OCI-LY1 (cell line): ENCODE data around the gene FAAH.

Source experiments
- H2AFZ ChIP-seq: fragments of 200-600 bp; sonication (generic), shearing (Covaris generic); 2 replicates; pipeline ENCODE4 v1.6.0; 2014; ENCODE audit warnings: antibody characterized with exemption, mild to moderate bottlenecking, low read length
- H3F3A ChIP-seq: fragments of 200-600 bp; sonication (generic), shearing (Covaris generic); 2 replicates; pipeline ENCODE4 v1.6.0; 2014; ENCODE audit warnings: mild to moderate bottlenecking, antibody characterized with exemption, low read length, moderate library complexity; ENCODE audit not compliant: insufficient read depth
- H3K27ac ChIP-seq: fragments of 200-600 bp; sonication (generic); 2 replicates; pipeline ENCODE4 v1.5.1; 2014; ENCODE audit warnings: low read length, mixed run types, mild to moderate bottlenecking, low read depth; ENCODE audit not compliant: poor library complexity, severe bottlenecking
- H3K27me3 ChIP-seq: fragments of 200-600 bp; sonication (generic); 2 replicates; pipeline ENCODE4 v1.6.0; 2014; ENCODE audit warnings: antibody characterized with exemption, mild to moderate bottlenecking, low read length, moderate library complexity; ENCODE audit not compliant: insufficient read depth
- H3K36me3 ChIP-seq: fragments of 200-600 bp; sonication (generic); 2 replicates; pipeline ENCODE4 v1.6.1; 2014; ENCODE audit warnings: mild to moderate bottlenecking, antibody characterized with exemption, low read length, moderate library complexity, mixed read lengths; ENCODE audit not compliant: insufficient read depth
- H3K4me1 ChIP-seq: fragments of 200-600 bp; sonication (generic); 2 replicates; pipeline ENCODE4 v1.5.1; 2014; ENCODE audit warnings: mild to moderate bottlenecking, low read length, moderate library complexity; ENCODE audit not compliant: insufficient read depth, severe bottlenecking
- H3K4me2 ChIP-seq: fragments of 200-600 bp; sonication (generic), shearing (Covaris generic); 2 replicates; pipeline ENCODE4 v1.6.1; 2014; ENCODE audit warnings: low read length
- H3K4me3 ChIP-seq: fragments of 200-600 bp; sonication (generic); 2 replicates; pipeline ENCODE4 v1.5.1; 2014; ENCODE audit warnings: low read length, low read depth, mild to moderate bottlenecking, mixed read lengths; ENCODE audit not compliant: poor library complexity, severe bottlenecking
- H3K79me2 ChIP-seq: fragments of 200-600 bp; shearing (Covaris generic); 2 replicates; pipeline ENCODE4 v1.6.1; 2016; ENCODE audit warnings: mixed run types, low read length, mixed read lengths; ENCODE audit not compliant: insufficient read depth
- H3K9ac ChIP-seq: fragments of 200-600 bp; sonication (generic), shearing (Covaris generic); 2 replicates; pipeline ENCODE4 v1.6.1; 2014; ENCODE audit warnings: mild to moderate bottlenecking, low read length, mixed read lengths
- H3K9me2 ChIP-seq: fragments of 200-600 bp; sonication (generic), shearing (Covaris generic); 2 replicates; pipeline ENCODE4 v1.6.1; 2014; ENCODE audit warnings: low read depth, mild to moderate bottlenecking, low read length, mixed read lengths
- H3K9me3 ChIP-seq: fragments of 200-600 bp; shearing (Covaris generic); 2 replicates; pipeline ENCODE4 v1.6.1; 2014; ENCODE audit warnings: low read length, mixed read lengths
- H4K20me1 ChIP-seq: fragments of 200-600 bp; sonication (generic), shearing (Covaris generic); 2 replicates; pipeline ENCODE4 v1.6.0; 2016; ENCODE audit warnings: mild to moderate bottlenecking, low read length; ENCODE audit not compliant: insufficient read depth
- EZH2 ChIP-seq: fragments of 200-600 bp; sonication (generic), shearing (Covaris generic); IDR thresholded peaks from 2 replicates; pipeline ENCODE4 v1.8.0; 2017; ENCODE audit warnings: borderline replicate concordance, mixed run types, mild to moderate bottlenecking, antibody characterized with exemption, low read length, moderate library complexity, mixed read lengths
- TF ChIP-seq, protein P1 (sequence below): fragments of 200-600 bp; sonication (generic), shearing (Covaris generic); IDR thresholded peaks from 2 replicates; pipeline ENCODE4 v1.5.1; 2017; ENCODE audit warnings: mild to moderate bottlenecking, antibody characterized with exemption, low read length, moderate library complexity, mixed read lengths

The FAAH gene

GRCh38 chr1:46436844-46437243 lies 42.7 kb downstream of the FAAH start:
- Histone ChIP-seq H3K9ac (no peak overlapping the region), H3K27ac (no peak overlapping the region), H2AFZ (no peak overlapping the region), H4K20me1 (no peaks in the 10 kb centered on the region), H3K4me1 (no peaks in the 10 kb centered on the region), H3F3A (no peaks in the 10 kb centered on the region), H3K4me2 (no peak overlapping the region), H3K9me2 (no peaks in the 10 kb centered on the region), H3K4me3 (no peak overlapping the region), H3K79me2 (no peaks in the 10 kb centered on the region), H3K9me3 (no peaks in the 10 kb centered on the region), H3K36me3 (no peaks in the 10 kb centered on the region), H3K27me3 (0 out of 2 replicates have a peak, but pooled peaks cover 3% of the 10 kb centered on the region)
- TF ChIP-seq, protein P1, sequence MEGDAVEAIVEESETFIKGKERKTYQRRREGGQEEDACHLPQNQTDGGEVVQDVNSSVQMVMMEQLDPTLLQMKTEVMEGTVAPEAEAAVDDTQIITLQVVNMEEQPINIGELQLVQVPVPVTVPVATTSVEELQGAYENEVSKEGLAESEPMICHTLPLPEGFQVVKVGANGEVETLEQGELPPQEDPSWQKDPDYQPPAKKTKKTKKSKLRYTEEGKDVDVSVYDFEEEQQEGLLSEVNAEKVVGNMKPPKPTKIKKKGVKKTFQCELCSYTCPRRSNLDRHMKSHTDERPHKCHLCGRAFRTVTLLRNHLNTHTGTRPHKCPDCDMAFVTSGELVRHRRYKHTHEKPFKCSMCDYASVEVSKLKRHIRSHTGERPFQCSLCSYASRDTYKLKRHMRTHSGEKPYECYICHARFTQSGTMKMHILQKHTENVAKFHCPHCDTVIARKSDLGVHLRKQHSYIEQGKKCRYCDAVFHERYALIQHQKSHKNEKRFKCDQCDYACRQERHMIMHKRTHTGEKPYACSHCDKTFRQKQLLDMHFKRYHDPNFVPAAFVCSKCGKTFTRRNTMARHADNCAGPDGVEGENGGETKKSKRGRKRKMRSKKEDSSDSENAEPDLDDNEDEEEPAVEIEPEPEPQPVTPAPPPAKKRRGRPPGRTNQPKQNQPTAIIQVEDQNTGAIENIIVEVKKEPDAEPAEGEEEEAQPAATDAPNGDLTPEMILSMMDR: no peak
- no peak for TF ChIP-seq EZH2

- Histone ChIP-seq H3K9me3 (no peaks in the 10 kb centered on the region), H2AFZ (no peak overlapping the region), H3K4me1 (peaks cover 5% of the 10 kb centered on the region), H3K4me2 (no peak overlapping the region), H3F3A (no peaks in the 10 kb centered on the region), H3K4me3 (no peak overlapping the region), H3K79me2 (no peaks in the 10 kb centered on the region), H4K20me1 (no peaks in the 10 kb centered on the region), H3K9me2 (no peaks in the 10 kb centered on the region), H3K36me3 (no peaks in the 10 kb centered on the region), H3K9ac (no peak overlapping the region), H3K27ac (no peak overlapping the region), H3K27me3 (0 out of 2 replicates have a peak, but pooled peaks cover 3% of the 10 kb centered on the region)
- no peak for TF ChIP-seq EZH2
- TF ChIP-seq, protein P1: no peak
These were observed 43.6 kb downstream of the FAAH start for GRCh38 chr1:46437723-46438122.

DNA sequence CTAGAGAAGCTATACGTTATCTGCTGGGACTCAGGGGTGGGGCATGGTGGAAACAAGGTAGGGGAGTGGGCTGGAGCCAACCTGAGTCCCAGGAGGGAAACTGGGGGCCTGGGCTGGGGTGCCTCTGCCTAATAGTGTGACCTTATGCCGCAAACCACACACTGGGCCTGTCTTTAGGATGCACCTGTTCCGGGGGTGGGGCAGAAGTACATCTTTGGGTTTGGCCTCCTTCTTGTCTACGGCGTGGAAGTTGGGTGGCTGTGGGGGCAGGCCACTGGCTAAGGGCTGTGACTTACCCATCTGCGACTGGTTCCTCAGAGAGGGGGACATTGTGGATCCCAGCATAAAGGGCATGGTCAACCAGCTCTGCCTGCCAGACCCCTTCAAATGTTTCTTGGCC lies 44.2 kb downstream of the FAAH start:
- H3K9me3 ChIP-seq: no peaks in the 10 kb centered on the region
- peaks cover 7% of the 10 kb centered on the region for H3K4me1 ChIP-seq
- no peaks in the 10 kb centered on the region for H3F3A ChIP-seq
- no peak for TF ChIP-seq EZH2
- TF ChIP-seq, protein P1: no peak
- no peak overlapping the region for H3K9ac ChIP-seq
- no peak overlapping the region for H3K4me2 ChIP-seq
- no peaks in the 10 kb centered on the region for H3K79me2 ChIP-seq
- no peaks in the 10 kb centered on the region for H3K9me2 ChIP-seq
- no peak overlapping the region for H3K4me3 ChIP-seq
- H2AFZ ChIP-seq: no peak overlapping the region
- no peak overlapping the region for H3K27ac ChIP-seq
- H3K36me3 ChIP-seq: no peaks in the 10 kb centered on the region
- H4K20me1 ChIP-seq: no peaks in the 10 kb centered on the region
- H3K27me3 ChIP-seq: 0 out of 2 replicates have a peak, but pooled peaks cover 3% of the 10 kb centered on the region
